Small intestine (tissue), 7 donors: ENCODE results near the gene TERT. TPM values are rescaled to one million over a fixed set of nuclear protein-coding genes. Genes with fewer than 3 reads are reported as not detected.

Source experiments
- DNase-seq, 2 donors: peaks; one replicate each; pipeline versions ENCODE4 v3.0.0 to v3.0.0-alpha.2; 2013
- FAIRE-seq: peaks from 2 replicates; lab custom pipeline; 2012; peaks lifted over from hg19 to GRCh38; lab: Jason Lieb, UNC
- H3K27ac ChIP-seq, 3 donors: one replicate each; pipeline ENCODE4 v1.5.1; 2013; ENCODE audit warnings: low read length in 2 of 3, mild to moderate bottlenecking in 2 of 3, control low read depth in 1 of 3, inconsistent platforms in 1 of 3, low read depth in 1 of 3, moderate library complexity in 1 of 3
- H3K27me3 ChIP-seq, 3 donors: one replicate each; pipeline ENCODE4 v1.6.1; 2013; ENCODE audit warnings: low read length in 3 of 3, inconsistent platforms in 1 of 3; ENCODE audit not compliant: control insufficient read depth in 3 of 3, insufficient read depth in 3 of 3
- H3K36me3 ChIP-seq, 3 donors: one replicate each; pipeline ENCODE4 v1.6.1; 2013; ENCODE audit warnings: low read length in 3 of 3, inconsistent platforms in 1 of 3, low read depth in 1 of 3, mild to moderate bottlenecking in 1 of 3, moderate library complexity in 1 of 3; ENCODE audit not compliant: control insufficient read depth in 3 of 3, insufficient read depth in 2 of 3
- H3K4me1 ChIP-seq, 3 donors: one replicate each; pipeline ENCODE4 v1.6.1; 2013; ENCODE audit warnings: low read length in 2 of 3, inconsistent platforms in 1 of 3, low read depth in 1 of 3, mild to moderate bottlenecking in 1 of 3, moderate library complexity in 1 of 3; ENCODE audit not compliant: control insufficient read depth in 3 of 3, insufficient read depth in 2 of 3
- H3K4me3 ChIP-seq, 3 donors: one replicate each; pipeline ENCODE4 v1.5.1; 2013; ENCODE audit warnings: low read length in 3 of 3, control low read depth in 1 of 3, inconsistent platforms in 1 of 3, low read depth in 1 of 3, mild to moderate bottlenecking in 1 of 3, moderate library complexity in 1 of 3
- H3K9me3 ChIP-seq, 2 donors: one replicate each; pipeline ENCODE4 v1.6.1; 2013; ENCODE audit warnings: low read depth in 1 of 2, low read length in 1 of 2; ENCODE audit not compliant: control insufficient read depth in 2 of 2, insufficient read depth in 1 of 2
- WGBS, 3 donors: extraction: QIAGEN DNeasy Blood & Tissue Kit; methylation state at CpG; one replicate each; pipeline ENCODE4 v1.1.7; 2013; 5-methylcytosine and 5-hydroxymethylcytosine counted together
- polyA plus RNA-seq, 4 donors: library from polyadenylated mRNA; stranded (reverse) in 3 of 4; unstranded in 1 of 4; fragments of 200-250 nt in 3 of 4; fragments of 120-200 nt in 1 of 4; gene quantifications; one replicate each; pipeline versions ENCODE4 v1.2.1 to v1.2.3, GENCODE V29; 2013
- donor health status: healthy with polysubstance abuse.
- donor health status: control.
- donor health status: control.
- donor health status: Bipolar disorder and iron deficiency.
- donor health status: healthy.

The TERT gene
- polyA plus RNA-seq, 4 donors, result 0.54 to 4.2 (median 1.4) TPM; not detected in 1

DNA sequence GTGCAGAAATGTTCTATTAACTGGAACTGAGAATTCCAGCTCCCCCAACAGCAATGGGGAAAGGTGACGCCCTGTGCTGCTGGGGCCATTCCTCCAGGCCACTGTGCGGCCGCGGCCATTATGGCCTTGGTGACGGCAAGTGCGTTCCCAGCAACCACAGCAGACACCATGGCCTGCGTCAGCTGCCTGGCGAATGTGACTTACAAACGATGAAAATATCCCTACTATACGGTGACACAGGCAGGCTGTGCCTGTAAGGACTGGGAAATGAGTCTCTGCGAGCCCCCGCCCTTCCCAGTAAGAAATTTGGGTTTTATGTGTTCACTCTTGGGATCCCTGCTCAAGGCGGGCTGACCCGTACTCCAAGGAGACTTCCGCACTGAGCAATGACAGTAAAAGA is 29.4 kb upstream of the TERT start:
- DNase-seq (no peak), FAIRE-seq (no peak)
- peaks cover 0 to 4% (median 0%) of the 10 kb centered on the region in 3 donors for H3K4me1 ChIP-seq
- peaks cover 18 to 81% (median 36%) of the 10 kb centered on the region in 3 donors for H3K36me3 ChIP-seq
- no peaks in the 10 kb centered on the region for H3K27me3 ChIP-seq
- no peak overlapping the region for H3K4me3 ChIP-seq
- WGBS, 3 donors, result 96 to 98% (median 97%) methylated on average over 15 of the region's 15 CpGs
- H3K27ac ChIP-seq, result no peak overlapping the region
- peaks cover 0 to 10% of the 10 kb centered on the region in 2 donors for H3K9me3 ChIP-seq

DNA sequence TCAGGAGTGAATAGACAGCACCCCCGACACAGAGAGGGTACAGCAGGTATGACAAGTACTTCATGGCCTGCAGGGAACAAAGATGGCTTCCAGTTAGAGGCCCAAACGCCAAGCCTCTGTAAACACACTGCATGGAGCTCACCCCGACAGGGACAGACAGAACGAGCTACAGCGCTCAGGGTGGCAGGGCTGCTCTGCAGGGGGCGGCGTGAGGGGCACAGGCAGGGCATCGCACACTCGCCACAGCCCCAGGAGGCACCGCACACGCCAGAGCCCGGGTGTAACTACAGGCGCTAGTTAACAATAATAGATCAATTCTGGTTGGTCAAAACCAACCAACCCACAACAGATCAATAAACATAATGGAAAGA is 28.9 kb upstream of the TERT start:
- Histone ChIP-seq H3K36me3 (peaks cover 18 to 81% (median 40%) of the 10 kb centered on the region in 3 donors), H3K27me3 (no peaks in the 10 kb centered on the region), H3K4me3 (no peak overlapping the region), H3K4me1 (peaks cover 0 to under 1% (median 0%) of the 10 kb centered on the region in 3 donors), H3K27ac (no peak overlapping the region), H3K9me3 (peaks cover 0 to 6% of the 10 kb centered on the region in 2 donors)
- WGBS, 3 donors, result 94 to 96% (median 95%) methylated on average over 13 of the region's 13 CpGs
- no peak for DNase-seq
- no peak for FAIRE-seq

DNA sequence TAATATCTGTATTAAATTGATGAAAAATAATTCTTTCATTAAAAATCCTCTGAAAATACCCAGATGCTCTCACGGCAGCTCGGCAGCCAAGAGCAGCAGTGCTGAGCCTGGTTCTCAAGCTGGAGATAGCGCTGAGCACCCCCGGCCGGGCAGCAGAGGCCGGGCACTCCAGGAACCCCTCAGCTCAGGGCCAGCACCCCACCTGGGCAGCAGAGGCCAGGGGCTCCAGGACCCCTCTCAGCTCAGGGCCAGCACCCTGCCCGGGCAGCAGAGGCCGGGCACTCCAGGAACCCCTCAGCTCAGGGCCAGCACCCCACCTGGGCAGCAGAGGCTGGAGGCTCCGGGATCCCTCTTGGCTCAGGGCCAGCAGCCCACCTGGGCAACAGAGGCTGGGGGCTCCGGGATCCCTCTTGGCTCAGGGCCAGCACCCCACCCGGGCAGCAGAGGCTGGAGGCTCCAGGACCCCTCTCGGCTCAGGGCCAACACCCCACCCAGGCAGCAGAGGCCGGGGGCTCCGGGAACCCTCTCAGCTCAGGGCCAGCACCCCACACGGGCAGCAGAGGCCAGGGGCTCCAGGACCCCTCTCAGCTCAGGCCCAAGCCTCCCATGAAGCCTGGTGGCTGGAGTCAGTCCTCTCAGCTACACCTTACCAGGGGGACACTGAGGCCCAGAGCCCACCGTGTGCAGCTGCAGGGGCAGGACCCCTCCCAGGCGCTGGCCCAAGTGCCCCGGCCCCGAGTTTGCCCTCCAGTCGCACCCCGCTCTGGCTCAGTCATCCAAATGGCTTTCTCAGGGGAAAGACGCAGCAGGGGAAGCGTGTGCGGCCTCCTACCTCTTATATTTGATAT is 28.3 kb upstream of the TERT start:
- Histone ChIP-seq H3K4me1 (no peaks in the 10 kb centered on the region), H3K27me3 (no peaks in the 10 kb centered on the region), H3K9me3 (peaks cover 0 to under 1% of the 10 kb centered on the region in 2 donors), H3K36me3 (peaks cover 23 to 85% (median 42%) of the 10 kb centered on the region in 3 donors), H3K4me3 (no peak overlapping the region), H3K27ac (no peak overlapping the region)
- DNase-seq (no peak), FAIRE-seq (no peak)
- 90 to 93% (median 91%) methylated on average over 22 to 24 of the region's 24 CpGs for WGBS, 3 donors

DNA sequence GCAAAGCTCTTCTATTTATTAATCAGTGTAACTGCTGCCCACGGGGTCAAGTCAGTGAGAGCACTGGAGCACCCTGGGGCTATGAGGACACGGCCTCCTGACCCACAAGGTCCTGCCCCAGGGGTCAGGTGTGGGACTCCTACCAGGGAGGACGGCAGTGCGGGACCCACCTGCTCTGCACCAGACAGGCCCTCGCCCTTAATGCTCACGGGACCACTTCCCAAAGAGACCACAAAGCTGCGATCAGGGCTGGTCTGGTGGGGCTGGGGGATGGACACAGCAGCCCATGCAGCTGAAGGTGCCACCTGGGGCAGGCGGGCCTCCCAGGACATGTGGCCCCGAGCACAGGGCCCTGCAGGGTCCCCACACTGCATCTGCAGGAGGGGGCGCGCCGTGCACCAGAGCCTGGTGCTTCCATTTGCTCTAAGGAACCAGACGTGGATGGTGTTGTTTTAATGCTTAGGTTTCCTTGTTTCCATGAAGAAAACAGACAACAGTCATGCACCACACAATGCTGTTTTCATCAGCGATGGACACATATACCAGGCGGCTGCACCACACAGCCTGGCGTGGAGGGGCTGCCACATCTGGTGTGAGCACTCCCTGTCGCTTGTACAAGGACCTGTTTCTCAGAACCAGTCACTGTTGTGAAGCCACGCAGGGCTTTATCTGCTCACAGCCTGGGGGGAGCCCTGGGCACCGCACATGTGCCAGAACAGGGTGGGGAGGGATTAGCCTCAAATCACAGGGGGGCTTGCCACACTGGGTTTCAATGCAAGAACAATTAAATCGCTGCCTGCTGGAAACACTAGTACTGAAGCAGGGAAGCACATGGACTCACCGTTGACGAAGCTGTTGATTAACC is 27.4 kb upstream of the TERT start:
- H3K36me3 ChIP-seq, result peaks cover 25 to 90% (median 42%) of the 10 kb centered on the region in 3 donors
- FAIRE-seq, result no peak
- no peak overlapping the region for H3K27ac ChIP-seq
- 93 to 97% (median 95%) methylated on average over 21 to 22 of the region's 22 CpGs for WGBS, 3 donors
- H3K9me3 ChIP-seq, result no peaks in the 10 kb centered on the region
- no peaks in the 10 kb centered on the region for H3K27me3 ChIP-seq
- H3K4me3 ChIP-seq, result no peak overlapping the region
- no peaks in the 10 kb centered on the region for H3K4me1 ChIP-seq
- DNase-seq, result no peak

DNA sequence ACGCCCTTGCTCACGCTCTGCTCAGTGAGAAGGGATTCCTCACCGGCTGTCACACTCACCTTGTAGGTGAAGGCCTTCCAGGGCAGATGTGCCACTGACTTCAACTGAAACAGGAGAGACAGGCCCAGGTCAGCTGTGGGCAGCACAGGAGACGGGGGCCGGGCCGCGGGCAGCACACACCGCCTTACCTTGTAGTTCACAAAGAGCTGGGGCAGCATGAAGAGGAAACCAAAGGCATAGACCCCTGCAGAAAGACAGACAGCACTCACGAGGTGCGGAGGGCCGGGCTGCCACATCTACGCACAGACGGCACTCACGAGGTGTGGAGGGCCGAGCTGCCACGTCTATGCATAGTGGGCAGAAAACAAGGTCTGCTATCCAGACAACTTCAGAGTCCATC is 26.7 kb upstream of the TERT start:
- 94 to 97% (median 95%) methylated on average over 16 of the region's 16 CpGs for WGBS, 3 donors
- DNase-seq (no peak), FAIRE-seq (no peak)
- Histone ChIP-seq H3K36me3 (peaks cover 25 to 93% (median 42%) of the 10 kb centered on the region in 3 donors), H3K27me3 (no peaks in the 10 kb centered on the region), H3K4me3 (no peak overlapping the region), H3K4me1 (peaks cover 0 to 1% (median under 1%) of the 10 kb centered on the region in 3 donors), H3K9me3 (no peaks in the 10 kb centered on the region), H3K27ac (no peak overlapping the region)

DNA sequence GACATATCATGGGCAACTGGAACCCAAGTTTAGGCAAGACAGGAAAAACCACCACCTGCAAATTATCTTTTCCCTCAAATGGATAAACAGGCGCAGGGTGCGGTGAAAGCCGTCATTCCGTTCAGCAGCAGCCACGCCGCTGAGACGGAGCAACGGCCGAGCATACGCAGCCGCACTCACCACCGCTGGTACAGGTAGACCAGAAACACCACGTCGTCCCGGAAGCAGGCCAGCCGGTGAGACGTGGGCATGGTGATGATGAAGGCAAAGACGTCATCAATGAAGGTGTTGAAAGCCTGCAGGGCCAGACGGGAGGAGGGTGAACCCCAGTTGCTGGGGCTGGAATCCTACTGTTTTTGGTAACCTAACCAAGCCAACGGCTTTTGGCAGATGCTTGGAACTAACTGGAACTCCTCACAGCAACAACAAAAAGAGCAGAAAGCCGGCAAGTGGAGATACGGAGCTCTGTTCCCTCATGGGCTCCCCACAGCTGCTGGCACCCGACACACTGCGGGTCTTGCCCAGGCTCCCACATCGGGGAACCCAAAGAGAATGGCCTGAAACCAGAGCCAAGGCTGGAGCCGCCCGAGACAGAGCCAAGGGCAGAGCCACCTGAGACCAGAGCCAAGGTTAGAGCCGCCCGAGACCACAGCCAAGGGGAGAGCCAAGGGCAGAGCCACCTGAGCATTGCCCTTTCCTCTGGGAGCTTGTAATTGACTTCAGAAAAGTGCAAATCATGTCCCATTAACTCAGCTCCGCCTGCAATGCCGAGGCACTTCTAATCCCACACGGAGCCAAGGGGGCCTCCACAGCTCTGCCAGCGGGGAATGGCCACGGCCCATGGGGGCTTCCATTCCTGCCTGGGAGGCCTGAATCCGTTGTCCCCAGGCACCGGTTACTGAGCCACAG is 25.8 kb upstream of the TERT start:
- Histone ChIP-seq H3K4me1 (peaks cover 0 to 10% (median 2%) of the 10 kb centered on the region in 3 donors), H3K9me3 (no peaks in the 10 kb centered on the region), H3K4me3 (no peak overlapping the region), H3K27ac (no peak overlapping the region), H3K27me3 (no peaks in the 10 kb centered on the region), H3K36me3 (peaks cover 24 to 84% (median 41%) of the 10 kb centered on the region in 3 donors)
- 92 to 94% (median 92%) methylated on average over 34 to 36 of the region's 36 CpGs for WGBS, 3 donors
- FAIRE-seq (no peak), DNase-seq (no peak)

DNA sequence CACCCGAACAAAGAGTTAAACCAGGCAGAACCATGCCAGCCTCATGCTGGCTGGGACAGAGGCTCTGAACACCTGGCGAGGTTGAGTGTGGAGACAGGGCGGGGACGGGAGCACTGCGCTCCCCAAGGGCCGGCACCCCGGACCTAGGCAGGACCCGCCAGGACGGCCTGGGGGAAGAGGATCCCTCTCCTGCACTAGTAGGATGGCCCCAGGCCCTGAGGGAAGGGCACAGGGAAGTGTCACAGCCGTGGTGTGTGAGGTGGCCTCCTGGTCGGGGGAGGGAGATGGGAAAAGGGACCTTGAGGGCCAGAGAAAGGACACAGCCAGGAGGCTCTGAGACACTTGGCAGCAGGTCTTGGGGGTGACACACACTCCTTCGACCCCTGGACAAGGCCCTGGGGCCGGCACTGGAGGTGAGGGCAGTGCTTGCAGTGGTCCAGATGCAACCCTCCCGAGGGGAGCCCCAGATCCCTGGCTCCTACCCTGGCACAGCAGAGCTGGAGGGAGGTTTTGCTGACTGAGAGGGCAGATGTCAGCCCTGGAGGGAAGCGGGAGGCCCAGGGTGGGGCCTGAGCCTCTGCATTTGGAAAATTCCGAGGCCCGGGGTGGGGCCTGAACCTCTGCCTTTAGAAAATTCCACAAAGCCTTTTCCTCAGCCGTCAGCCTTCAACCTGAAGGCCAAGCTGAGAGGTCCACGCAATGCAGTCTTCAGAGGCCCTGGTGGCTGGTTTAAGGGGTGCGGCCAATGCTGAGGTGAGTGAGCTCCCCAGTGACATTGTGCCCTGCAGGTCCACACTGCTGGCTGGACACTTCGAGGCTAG is 24.8 kb upstream of the TERT start:
- Histone ChIP-seq H3K4me3 (no peak overlapping the region), H3K27me3 (no peaks in the 10 kb centered on the region), H3K27ac (no peak overlapping the region), H3K36me3 (peaks cover 21 to 74% (median 37%) of the 10 kb centered on the region in 3 donors), H3K9me3 (no peaks in the 10 kb centered on the region), H3K4me1 (peaks cover 2 to 19% (median 4%) of the 10 kb centered on the region in 3 donors)
- FAIRE-seq (no peak), DNase-seq (no peak)
- WGBS, 3 donors, result 32 to 77% (median 45%) methylated on average over 20 to 21 of the region's 21 CpGs
